ENCODE measurements around the gene PHLPP1.

- TF ChIP-seq CTCF (IDR thresholded peaks at IDR 0.05) (no peak), ZFX (IDR thresholded peaks at IDR 0.05; ENCODE audit: borderline replicate concordance) (no peak)
Measured at GRCh38 chr18:62828852-62829251, 113.5 kb downstream of the PHLPP1 start.

All from 22Rv1 (cell line).